DND-41 (cell line): ENCODE results near the gene ZNF525.
"Not testable (repeated sequence)": the region's sequence is repeated elsewhere in the genome, so short reads cannot be mapped to it uniquely, and the experiment has no call there.

Experiments
- ATAC-seq: fragments of 200-7000 bp; cut with Tn5 transposase; 3 replicates; pipeline ENCODE4 v1.9.1; 2021; ENCODE audit warnings: low read depth; ENCODE audit not compliant: insufficient read depth
- DNase-seq: peaks from one replicate; pipeline ENCODE4 v3.0.0-alpha.2; 2020
- H2AFZ ChIP-seq: 2 replicates; pipeline ENCODE4 v1.6.0; 2012; ENCODE audit warnings: low read depth, low read length
- H3K27ac ChIP-seq: 2 replicates; pipeline ENCODE4 v1.5.1; 2012; ENCODE audit warnings: low read length, inconsistent platforms
- H3K27me3 ChIP-seq: fragments of 200-600 bp; sonication (generic); 2 replicates; pipeline ENCODE4 v1.6.0; 2012; ENCODE audit warnings: low read length, mild to moderate bottlenecking, inconsistent platforms; ENCODE audit not compliant: insufficient read depth, poor library complexity
- H3K36me3 ChIP-seq: 2 replicates; pipeline ENCODE4 v1.5.1; 2012; ENCODE audit warnings: low read length, inconsistent platforms; ENCODE audit not compliant: insufficient read depth
- H3K4me1 ChIP-seq: 2 replicates; pipeline ENCODE4 v1.5.1; 2012; ENCODE audit warnings: mild to moderate bottlenecking, low read length; ENCODE audit not compliant: insufficient read depth
- H3K4me2 ChIP-seq: 2 replicates; pipeline ENCODE4 v1.6.0; 2012; ENCODE audit warnings: mild to moderate bottlenecking, moderate library complexity, low read length, inconsistent platforms; ENCODE audit not compliant: insufficient read depth
- H3K4me3 ChIP-seq, 2 experiments: fragments of 200-600 bp in 1 of 2; shearing (Covaris generic) in 1 of 2; 2 replicates each; pipeline ENCODE4 v1.5.1; 2012 to 2016; ENCODE audit warnings: inconsistent platforms in 2 of 2, low read length in 2 of 2, mild to moderate bottlenecking in 2 of 2, low read depth in 1 of 2, moderate library complexity in 1 of 2
- H3K79me2 ChIP-seq: 2 replicates; pipeline ENCODE4 v1.6.0; 2012; ENCODE audit warnings: low read length, inconsistent platforms; ENCODE audit not compliant: insufficient read depth
- H3K9ac ChIP-seq: 2 replicates; pipeline ENCODE4 v1.6.0; 2012; ENCODE audit warnings: low read depth, mild to moderate bottlenecking, inconsistent platforms, low read length, moderate library complexity
- H3K9me3 ChIP-seq: 2 replicates; pipeline ENCODE4 v1.5.1; 2012; ENCODE audit warnings: low read length, moderate library complexity, mild to moderate bottlenecking, inconsistent platforms; ENCODE audit not compliant: insufficient read depth, severe bottlenecking
- H4K20me1 ChIP-seq: 2 replicates; pipeline ENCODE4 v1.6.0; 2012; ENCODE audit warnings: low read length; ENCODE audit not compliant: insufficient read depth
- CTCF ChIP-seq: IDR thresholded peaks from 2 replicates; pipeline ENCODE4 v1.5.1; 2012; ENCODE audit warnings: borderline replicate concordance, low read length, moderate library complexity, mild to moderate bottlenecking; ENCODE audit not compliant: poor library complexity, severe bottlenecking; ENCODE audit errors: extremely low read depth
- EZH2 ChIP-seq: IDR thresholded peaks from 3 replicates; pipeline ENCODE4 v1.6.1; 2012; ENCODE audit warnings: borderline replicate concordance, low read depth, mild to moderate bottlenecking, moderate library complexity, low read length, inconsistent platforms; ENCODE audit not compliant: severe bottlenecking

Gene ZNF525

GRCh38 chr19:53409505-53410204, 44.1 kb downstream of the ZNF525 start:
- H3K4me1 ChIP-seq = no peaks in the 10 kb centered on the region
- no peaks in the 10 kb centered on the region for H3K27me3 ChIP-seq
- no peak overlapping the region for H2AFZ ChIP-seq
- H3K9ac ChIP-seq = no peak overlapping the region
- H3K4me2 ChIP-seq = no peak overlapping the region
- H3K27ac ChIP-seq = no peak overlapping the region
- H3K4me3 ChIP-seq = no peak overlapping the region
- peaks cover 48% of the 10 kb centered on the region for H3K36me3 ChIP-seq
- H4K20me1 ChIP-seq = no peaks in the 10 kb centered on the region
- TF ChIP-seq EZH2 (no peak), CTCF (no peak)
- H3K79me2 ChIP-seq = no peaks in the 10 kb centered on the region
- DNase-seq (no peak), ATAC-seq (no peak)
- peaks cover 10% of the 10 kb centered on the region for H3K9me3 ChIP-seq

GRCh38 chr19:53420520-53421315, 55.2 kb downstream of the ZNF525 start:
- H3K9me3 ChIP-seq, H4K20me1 ChIP-seq, H3K27ac ChIP-seq, H3K4me1 ChIP-seq, H3K27me3 ChIP-seq, H3K9ac ChIP-seq, ATAC-seq, H3K36me3 ChIP-seq, H2AFZ ChIP-seq, H3K79me2 ChIP-seq, DNase-seq, H3K4me3 ChIP-seq, H3K4me2 ChIP-seq: not testable (repeated sequence)

- H3K79me2 ChIP-seq = no peaks in the 10 kb centered on the region
- H3K27ac ChIP-seq = no peak overlapping the region
- H3K9ac ChIP-seq = no peak overlapping the region
- TF ChIP-seq EZH2 (no peak), CTCF (no peak)
- no peaks in the 10 kb centered on the region for H3K36me3 ChIP-seq
- no peaks in the 10 kb centered on the region for H3K27me3 ChIP-seq
- no peaks in the 10 kb centered on the region for H3K9me3 ChIP-seq
- H2AFZ ChIP-seq = no peak overlapping the region
- H3K4me2 ChIP-seq = no peak overlapping the region
- no peak for DNase-seq
- H4K20me1 ChIP-seq = no peaks in the 10 kb centered on the region
- no peak overlapping the region for H3K4me3 ChIP-seq
- no peak for ATAC-seq
- H3K4me1 ChIP-seq = no peaks in the 10 kb centered on the region
Observed at GRCh38 chr19:53422551-53422950, 57.0 kb downstream of the ZNF525 start.

- not testable (repeated sequence) for ATAC-seq, H3K4me1 ChIP-seq, H3K4me2 ChIP-seq, H2AFZ ChIP-seq, H4K20me1 ChIP-seq, H3K9me3 ChIP-seq, H3K79me2 ChIP-seq, H3K36me3 ChIP-seq, H3K4me3 ChIP-seq, H3K27me3 ChIP-seq, H3K27ac ChIP-seq, DNase-seq, H3K9ac ChIP-seq
Observed at GRCh38 chr19:53423074-53423473, 57.6 kb downstream of the ZNF525 start.
